Astrocyte (in vitro differentiated cells and primary cell): Measurements from ENCODE around the gene SLC26A5. TPM values are rescaled to one million over a fixed set of nuclear protein-coding genes. Genes with fewer than 3 reads are reported as not detected.

Experiments
- DNase-seq: peaks from one replicate; pipeline ENCODE4 v3.0.0-alpha.2; 2010; ENCODE audit warnings: low read depth
- FAIRE-seq: peaks from 2 replicates; lab custom pipeline; 2011; peaks lifted over from hg19 to GRCh38; lab: Jason Lieb, UNC
- H2AFZ ChIP-seq: 2 replicates; pipeline ENCODE4 v1.6.0; 2012; ENCODE audit warnings: low read depth, low read length, inconsistent platforms
- H3K27ac ChIP-seq: 2 replicates; pipeline ENCODE4 v1.5.1; 2011; ENCODE audit warnings: low read depth, low read length, inconsistent platforms
- H3K27me3 ChIP-seq: 2 replicates; pipeline ENCODE4 v1.6.0; 2011; ENCODE audit warnings: low read length, inconsistent platforms; ENCODE audit not compliant: insufficient read depth
- H3K36me3 ChIP-seq: 2 replicates; pipeline ENCODE4 v1.5.1; 2011; ENCODE audit warnings: low read length, inconsistent platforms; ENCODE audit not compliant: insufficient read depth
- H3K4me1 ChIP-seq: 2 replicates; pipeline ENCODE4 v1.5.1; 2011; ENCODE audit warnings: low read length, inconsistent platforms; ENCODE audit not compliant: insufficient read depth
- H3K4me2 ChIP-seq: 2 replicates; pipeline ENCODE4 v1.6.0; 2012; ENCODE audit warnings: low read length, inconsistent platforms
- H3K4me3 ChIP-seq: 2 replicates; pipeline ENCODE4 v1.5.1; 2011; ENCODE audit warnings: low read depth, mild to moderate bottlenecking, low read length, inconsistent platforms; ENCODE audit not compliant: insufficient read depth
- H3K79me2 ChIP-seq: 2 replicates; pipeline ENCODE4 v1.6.0; 2012; ENCODE audit warnings: mild to moderate bottlenecking, low read length, inconsistent platforms; ENCODE audit not compliant: insufficient read depth
- H3K9ac ChIP-seq: 2 replicates; pipeline ENCODE4 v1.6.0; 2012; ENCODE audit warnings: mild to moderate bottlenecking, low read length, inconsistent platforms
- H3K9me3 ChIP-seq: 2 replicates; pipeline ENCODE4 v1.5.1; 2012; ENCODE audit warnings: low read depth, mild to moderate bottlenecking, low read length, inconsistent platforms; ENCODE audit not compliant: insufficient read depth
- H4K20me1 ChIP-seq: 2 replicates; pipeline ENCODE4 v1.6.0; 2012; ENCODE audit warnings: low read length, inconsistent platforms; ENCODE audit not compliant: insufficient read depth
- H3K27ac Mint-ChIP-seq: one replicate; pipeline ENCODE4 v1.8.0; 2021; ENCODE audit warnings: mild to moderate bottlenecking, mixed read lengths; ENCODE audit not compliant: unreplicated experiment
- H3K27me3 Mint-ChIP-seq: one replicate; pipeline ENCODE4 v1.8.0; 2021; ENCODE audit warnings: low read depth, mixed read lengths; ENCODE audit not compliant: unreplicated experiment
- H3K36me3 Mint-ChIP-seq: one replicate; pipeline ENCODE4 v1.8.0; 2021; ENCODE audit warnings: low read depth, mixed read lengths; ENCODE audit not compliant: unreplicated experiment
- H3K4me1 Mint-ChIP-seq: one replicate; pipeline ENCODE4 v1.8.0; 2021; ENCODE audit warnings: low read depth, mixed read lengths; ENCODE audit not compliant: unreplicated experiment
- H3K4me3 Mint-ChIP-seq: one replicate; pipeline ENCODE4 v1.8.0; 2021; ENCODE audit warnings: mild to moderate bottlenecking, moderate library complexity, mixed read lengths; ENCODE audit not compliant: unreplicated experiment
- H3K9me3 Mint-ChIP-seq: one replicate; pipeline ENCODE4 v1.8.0; 2021; ENCODE audit warnings: mild to moderate bottlenecking, mixed read lengths; ENCODE audit not compliant: unreplicated experiment
- CTCF ChIP-seq: IDR thresholded peaks from 2 replicates; pipeline ENCODE4 v1.5.1; 2011; ENCODE audit warnings: low read depth, mild to moderate bottlenecking, inconsistent platforms, low read length, moderate library complexity; ENCODE audit not compliant: insufficient read depth
- EZH2 ChIP-seq: IDR thresholded peaks from 2 replicates; pipeline ENCODE4 v1.6.1; 2012; ENCODE audit warnings: mild to moderate bottlenecking, low read length, inconsistent platforms; ENCODE audit not compliant: insufficient read depth
- total RNA-seq: library from RNA; stranded (reverse); gene quantifications from 2 replicates; pipeline ENCODE4 v1.2.1, GENCODE V29; 2021

The SLC26A5 gene
- total RNA-seq, 1 donor from 2014 or later, result not detected

GRCh38 chr7:103389263-103389662 lies 56.7 kb downstream of the SLC26A5 start:
- Mint-ChIP-seq H3K27ac (no peak overlapping the region), H3K36me3 (no peaks in the 10 kb centered on the region), H3K27me3 (peaks cover 2% of the 10 kb centered on the region), H3K9me3 (no peaks in the 10 kb centered on the region), H3K4me3 (no peak overlapping the region), H3K4me1 (no peaks in the 10 kb centered on the region)
- Histone ChIP-seq H3K27ac (no peak overlapping the region), H3K4me2 (no peak overlapping the region), H3K79me2 (no peaks in the 10 kb centered on the region), H3K27me3 (no peaks in the 10 kb centered on the region), H3K4me3 (no peak overlapping the region), H3K9me3 (no peaks in the 10 kb centered on the region), H3K9ac (no peak overlapping the region), H2AFZ (no peak overlapping the region), H4K20me1 (no peaks in the 10 kb centered on the region), H3K4me1 (no peaks in the 10 kb centered on the region), H3K36me3 (no peaks in the 10 kb centered on the region)
- DNase-seq (no peak), FAIRE-seq (no peak)
- TF ChIP-seq CTCF (no peak), EZH2 (no peak)

GRCh38 chr7:103388469-103389140 lies 57.4 kb downstream of the SLC26A5 start:
- no peaks in the 10 kb centered on the region for H3K9me3 ChIP-seq
- no peaks in the 10 kb centered on the region for H3K36me3 ChIP-seq
- no peak overlapping the region for H3K4me2 ChIP-seq
- H3K79me2 ChIP-seq, result no peaks in the 10 kb centered on the region
- DNase-seq (no peak), FAIRE-seq (no peak)
- H3K27ac ChIP-seq, result no peak overlapping the region
- Mint-ChIP-seq H3K9me3 (no peaks in the 10 kb centered on the region), H3K4me3 (no peak overlapping the region), H3K36me3 (no peaks in the 10 kb centered on the region), H3K27ac (no peak overlapping the region), H3K27me3 (peaks cover 2% of the 10 kb centered on the region), H3K4me1 (no peaks in the 10 kb centered on the region)
- H3K4me1 ChIP-seq, result no peaks in the 10 kb centered on the region
- H3K4me3 ChIP-seq, result no peak overlapping the region
- H3K27me3 ChIP-seq, result no peaks in the 10 kb centered on the region
- no peak overlapping the region for H3K9ac ChIP-seq
- H2AFZ ChIP-seq, result no peak overlapping the region
- TF ChIP-seq CTCF, result no peak
- no peak for TF ChIP-seq EZH2
- no peaks in the 10 kb centered on the region for H4K20me1 ChIP-seq

GRCh38 chr7:103387242-103387641 lies 58.8 kb downstream of the SLC26A5 start:
- no peaks in the 10 kb centered on the region for H3K9me3 ChIP-seq
- no peak for TF ChIP-seq EZH2
- no peak for TF ChIP-seq CTCF
- Mint-ChIP-seq H3K27me3 (no peaks in the 10 kb centered on the region), H3K4me1 (no peaks in the 10 kb centered on the region), H3K9me3 (no peaks in the 10 kb centered on the region), H3K27ac (no peak overlapping the region), H3K36me3 (no peaks in the 10 kb centered on the region), H3K4me3 (no peak overlapping the region)
- H3K4me1 ChIP-seq, result no peaks in the 10 kb centered on the region
- H3K4me3 ChIP-seq, result no peak overlapping the region
- no peak for DNase-seq
- no peak overlapping the region for H3K27ac ChIP-seq
- no peaks in the 10 kb centered on the region for H3K36me3 ChIP-seq
- no peak overlapping the region for H2AFZ ChIP-seq
- no peak overlapping the region for H3K9ac ChIP-seq
- no peaks in the 10 kb centered on the region for H4K20me1 ChIP-seq
- no peaks in the 10 kb centered on the region for H3K27me3 ChIP-seq
- no peak for FAIRE-seq
- H3K79me2 ChIP-seq, result no peaks in the 10 kb centered on the region
- no peak overlapping the region for H3K4me2 ChIP-seq
